Gastroesophageal sphincter (tissue), 3 donors: ENCODE data around the gene LYPD1.

Source experiments
- EP300 ChIP-seq: sonication (generic); formaldehyde crosslinking; IDR thresholded peaks from one replicate; pipeline ENCODE4 v1.6.1; 2017; ENCODE audit warnings: antibody characterized with exemption, mild to moderate bottlenecking
- POLR2A ChIP-seq, 2 donors: fragments of 450-650 bp; IDR thresholded peaks; one replicate each; pipeline ENCODE4 v1.6.1; 2017; ENCODE audit warnings: antibody characterized with exemption in 2 of 2, mild to moderate bottlenecking in 2 of 2, moderate library complexity in 1 of 2
- POLR2AphosphoS5 ChIP-seq: sonication (generic); formaldehyde crosslinking; IDR thresholded peaks from one replicate; pipeline ENCODE4 v1.6.1; 2017; ENCODE audit warnings: antibody characterized with exemption
- TF ChIP-seq, protein P1 (sequence below), 4 experiments: fragments of 200-600 bp in 2 of 4; fragments of 450-650 bp in 2 of 4; sonication (generic) in 1 of 4; IDR thresholded peaks; one replicate each; pipeline ENCODE4 v1.5.1; 2017 to 2019; ENCODE audit warnings: antibody characterized with exemption in 4 of 4, mild to moderate bottlenecking in 2 of 4, moderate library complexity in 2 of 4

GRCh38 chr2:132654968-132655367 is 15.0 kb downstream of the LYPD1 start:
- TF ChIP-seq, protein P1, sequence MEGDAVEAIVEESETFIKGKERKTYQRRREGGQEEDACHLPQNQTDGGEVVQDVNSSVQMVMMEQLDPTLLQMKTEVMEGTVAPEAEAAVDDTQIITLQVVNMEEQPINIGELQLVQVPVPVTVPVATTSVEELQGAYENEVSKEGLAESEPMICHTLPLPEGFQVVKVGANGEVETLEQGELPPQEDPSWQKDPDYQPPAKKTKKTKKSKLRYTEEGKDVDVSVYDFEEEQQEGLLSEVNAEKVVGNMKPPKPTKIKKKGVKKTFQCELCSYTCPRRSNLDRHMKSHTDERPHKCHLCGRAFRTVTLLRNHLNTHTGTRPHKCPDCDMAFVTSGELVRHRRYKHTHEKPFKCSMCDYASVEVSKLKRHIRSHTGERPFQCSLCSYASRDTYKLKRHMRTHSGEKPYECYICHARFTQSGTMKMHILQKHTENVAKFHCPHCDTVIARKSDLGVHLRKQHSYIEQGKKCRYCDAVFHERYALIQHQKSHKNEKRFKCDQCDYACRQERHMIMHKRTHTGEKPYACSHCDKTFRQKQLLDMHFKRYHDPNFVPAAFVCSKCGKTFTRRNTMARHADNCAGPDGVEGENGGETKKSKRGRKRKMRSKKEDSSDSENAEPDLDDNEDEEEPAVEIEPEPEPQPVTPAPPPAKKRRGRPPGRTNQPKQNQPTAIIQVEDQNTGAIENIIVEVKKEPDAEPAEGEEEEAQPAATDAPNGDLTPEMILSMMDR (IDR thresholded peaks at IDR 0.05) = no peak
- TF ChIP-seq POLR2AphosphoS5 (no peak), POLR2A (IDR thresholded peaks at IDR 0.05) (no peak), EP300 (no peak)
